GM18499 (cell line): Measurements from ENCODE around the gene RELT.

Source experiments
- ATAC-seq: cut with Tn5 transposase; IDR thresholded peaks from one replicate; pipeline ENCODE4 v1.9.1; 2021; ENCODE audit warnings: moderate number of reproducible peaks; ENCODE audit not compliant: insufficient read depth, unreplicated experiment

Gene RELT

DNA sequence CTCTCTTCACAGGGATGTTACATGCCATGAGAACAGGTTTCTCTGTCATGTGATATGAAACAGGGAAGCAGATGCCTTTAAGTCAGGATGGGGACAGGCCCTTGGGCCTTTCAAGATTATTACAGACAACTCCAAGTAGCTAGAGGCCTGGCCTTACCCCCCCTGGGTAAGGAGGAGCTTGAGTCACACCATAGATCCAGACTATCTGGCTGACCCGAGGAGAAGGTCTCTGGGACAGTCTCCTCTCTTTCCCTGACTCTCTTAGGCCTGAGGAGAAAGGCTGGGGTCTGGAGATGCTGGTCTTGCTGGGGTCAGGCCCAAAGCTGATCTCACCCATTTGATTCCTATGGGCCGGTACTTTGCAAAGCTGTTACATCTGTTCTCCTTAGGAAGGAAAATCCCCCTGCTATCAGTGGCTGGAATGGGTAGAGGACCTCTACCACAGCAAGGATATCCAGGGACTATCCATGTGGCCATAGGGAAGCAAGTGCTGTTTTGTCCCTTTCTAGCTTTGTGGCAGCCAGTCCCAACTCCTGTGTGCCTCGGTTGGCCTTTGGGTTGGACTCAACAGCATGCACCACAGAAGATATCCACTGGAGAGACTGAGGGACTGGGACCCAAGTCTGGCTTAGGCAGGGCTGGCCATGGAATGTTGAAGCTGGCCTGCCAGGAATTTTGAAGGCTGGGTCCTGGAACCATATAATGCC, 25.2 kb downstream of the RELT start:
- ATAC-seq, result no peak

DNA sequence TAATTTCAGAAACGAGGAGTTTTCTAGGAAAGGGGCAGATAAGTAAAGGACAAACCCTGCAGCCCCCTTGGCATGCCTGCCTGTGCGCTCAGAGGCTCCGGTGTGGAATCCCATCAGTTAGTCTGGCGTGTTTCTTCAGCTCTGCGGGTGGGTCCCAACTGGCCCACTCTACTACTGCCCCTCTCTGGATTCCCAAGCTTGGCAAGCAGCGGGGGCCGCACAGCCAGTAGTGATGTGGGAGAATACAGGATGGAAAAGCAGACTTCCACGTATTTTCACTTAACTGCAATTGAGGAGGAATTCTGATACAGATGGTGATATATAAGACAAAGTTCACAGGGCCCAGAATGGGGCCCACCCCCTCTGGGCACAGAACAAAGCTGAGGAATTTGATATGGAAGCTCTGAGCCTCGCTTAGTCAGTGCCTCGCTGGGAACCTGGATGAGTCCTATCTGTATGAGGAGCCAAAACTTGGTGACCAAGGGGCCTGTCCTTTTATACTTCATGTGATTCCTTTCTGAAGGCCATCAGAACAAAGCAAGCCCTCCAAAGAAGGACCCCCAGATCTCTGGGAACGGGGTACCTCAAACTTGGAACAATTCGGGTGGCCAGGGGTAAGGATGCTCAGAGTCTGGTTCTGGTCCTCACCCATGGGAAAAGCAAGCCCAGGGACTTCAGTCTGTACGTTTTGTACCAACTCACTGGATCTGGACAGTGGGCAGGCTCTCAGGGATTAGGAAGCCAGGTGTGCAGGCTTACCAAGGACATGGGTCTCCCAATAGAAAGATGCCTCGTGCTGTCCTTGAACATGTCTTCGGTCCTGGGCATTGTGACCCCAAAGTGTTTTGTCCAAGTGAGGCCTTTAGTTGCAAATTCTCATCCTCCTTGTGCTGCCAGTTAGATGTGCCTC, 26.0 kb downstream of the RELT start:
- ATAC-seq, result no peak

DNA sequence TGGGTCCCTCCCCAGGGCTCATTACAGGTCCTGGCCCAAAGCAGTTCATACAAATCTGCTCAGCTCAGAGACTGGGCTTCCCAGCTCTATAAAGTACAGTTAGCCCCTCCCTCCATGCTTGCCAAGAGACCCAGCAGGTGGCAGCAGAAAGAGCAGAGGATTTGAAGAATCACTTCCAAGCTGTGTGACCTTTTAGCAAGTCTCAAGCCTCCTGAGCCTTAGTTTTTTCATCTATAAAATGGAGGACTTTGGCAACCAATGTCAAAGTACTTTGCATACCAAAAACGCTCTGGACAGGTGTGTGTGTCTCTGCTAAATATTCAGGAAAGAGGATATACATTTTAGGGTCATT, 26.6 kb downstream of the RELT start:
- ATAC-seq, result no peak

DNA sequence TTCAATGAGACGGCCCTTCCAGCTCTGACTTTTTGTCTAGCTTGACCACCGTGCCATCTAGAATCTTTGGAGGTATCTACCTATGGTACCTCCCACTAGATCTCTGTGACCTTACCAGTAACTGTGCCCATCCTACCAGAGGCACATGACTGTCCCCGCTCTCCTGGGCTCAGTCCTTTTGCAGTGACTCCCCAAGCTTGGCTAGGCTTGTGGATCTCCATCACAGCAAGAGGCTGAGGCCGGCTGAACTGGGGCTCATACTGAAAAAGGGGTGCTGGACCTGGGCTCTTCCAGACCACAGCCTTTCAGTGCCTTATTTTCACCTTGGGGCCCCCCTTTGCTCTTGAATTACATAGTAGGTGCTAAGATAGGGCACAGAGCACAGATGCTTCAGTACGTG, 27.3 kb downstream of the RELT start:
- ATAC-seq, result no peak

DNA sequence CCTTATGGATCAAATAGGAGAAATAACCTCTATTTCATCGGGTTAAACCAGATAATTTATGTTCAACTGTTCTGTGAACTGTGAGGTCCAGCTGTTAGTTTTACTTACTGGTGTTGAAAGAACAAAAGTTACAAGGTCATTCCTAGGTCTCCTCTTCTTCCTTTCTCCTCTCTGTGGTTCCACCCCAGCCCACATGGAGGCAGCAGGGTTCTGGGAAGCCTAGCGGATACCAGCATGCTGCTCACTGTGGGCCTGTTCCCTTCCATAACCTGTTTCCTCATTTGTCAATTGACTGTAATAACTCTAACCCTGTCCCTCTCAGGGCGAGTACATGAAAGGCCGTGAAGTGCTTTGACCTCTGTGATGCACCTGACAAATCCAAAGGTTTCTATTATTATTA, 27.8 kb downstream of the RELT start:
- no peak for ATAC-seq

DNA sequence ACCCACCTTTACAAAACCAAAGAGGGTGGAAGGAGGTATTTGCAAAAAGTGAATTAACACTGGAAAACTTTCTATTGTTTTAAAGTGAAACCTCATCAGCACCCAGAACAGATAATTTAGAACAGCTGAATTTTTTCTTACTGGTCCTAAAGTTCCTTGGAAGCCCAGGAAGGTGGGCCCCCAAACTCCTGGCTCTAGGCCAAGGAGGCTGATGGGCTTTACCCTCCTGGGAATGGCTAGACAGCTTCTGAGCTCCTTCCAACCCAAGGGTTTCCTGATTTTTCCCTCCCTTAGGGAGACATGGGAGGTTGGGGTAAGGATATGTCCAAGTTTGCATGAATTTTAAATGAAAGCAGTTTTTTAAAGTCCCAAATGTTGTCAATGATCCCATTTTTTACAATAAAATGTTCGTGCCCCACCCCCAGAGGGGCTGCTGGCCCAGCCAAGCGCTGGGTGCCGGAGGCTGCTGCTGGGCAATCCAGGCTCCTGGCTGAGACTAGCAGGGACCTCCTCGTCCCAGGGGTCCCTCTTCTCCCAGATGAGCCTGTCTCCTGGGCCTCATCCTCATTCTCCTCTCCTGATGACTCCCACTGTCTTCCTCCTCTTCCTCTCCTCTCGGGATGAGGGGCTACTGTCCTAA, 28.4 kb downstream of the RELT start:
- ATAC-seq, result no peak

DNA sequence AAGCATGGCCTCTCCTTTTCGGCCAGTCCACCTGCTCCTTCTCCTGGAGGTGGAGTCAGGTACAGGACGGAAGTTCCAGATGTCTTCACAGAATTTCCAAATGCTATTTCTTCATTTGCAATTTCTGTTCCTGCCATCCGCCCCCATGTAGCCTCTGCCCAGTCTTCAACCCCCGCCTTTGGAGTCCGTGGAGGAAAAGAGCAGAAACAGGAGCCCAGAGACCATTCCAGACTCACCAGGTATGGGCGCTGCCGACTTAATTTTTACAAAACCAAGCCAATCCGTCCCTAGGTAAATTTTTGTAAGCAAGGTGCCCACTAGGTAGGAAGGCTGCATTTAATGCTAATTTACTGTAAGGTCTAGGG, 28.9 kb downstream of the RELT start:
- no peak for ATAC-seq

DNA sequence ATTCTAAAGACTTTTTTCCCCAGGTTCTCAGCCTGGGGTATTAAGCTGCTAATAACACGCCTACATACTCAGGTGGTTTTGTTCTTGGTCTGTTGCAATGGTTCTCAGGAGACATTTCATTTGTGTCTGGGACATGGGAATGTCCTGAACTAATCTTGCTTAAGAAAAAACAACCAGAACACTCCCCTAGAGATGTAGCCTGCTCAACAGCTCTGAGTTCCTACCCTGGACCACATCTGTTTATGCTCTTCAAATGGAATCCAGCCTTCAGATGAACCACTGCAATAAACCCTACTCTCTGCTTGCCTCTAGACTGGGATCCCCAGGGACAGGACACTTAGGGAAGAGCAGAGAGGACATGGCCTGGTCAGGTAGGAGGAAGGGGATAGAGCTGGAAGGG, 29.9 kb downstream of the RELT start:
- no peak for ATAC-seq

DNA sequence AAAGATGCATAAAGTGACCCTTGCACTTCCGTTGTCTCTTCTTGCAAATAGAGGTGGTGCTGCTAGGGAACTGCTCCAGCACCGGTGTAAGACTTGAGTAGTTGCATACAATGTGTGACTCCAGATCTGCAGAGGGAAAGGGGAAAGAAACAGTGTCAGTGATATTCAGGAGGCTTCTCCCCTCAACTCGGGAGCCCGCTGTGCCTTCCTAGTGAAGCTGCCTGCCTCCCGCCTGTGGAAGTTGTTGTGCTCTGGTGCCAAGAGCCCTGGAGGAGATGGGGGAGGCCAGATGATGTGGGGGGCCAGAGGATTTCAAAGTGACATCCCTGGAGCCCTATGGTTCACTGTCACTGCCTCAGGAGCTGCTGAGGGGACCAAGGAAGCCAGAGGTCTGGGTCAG, 30.4 kb downstream of the RELT start:
- ATAC-seq, result no peak

DNA sequence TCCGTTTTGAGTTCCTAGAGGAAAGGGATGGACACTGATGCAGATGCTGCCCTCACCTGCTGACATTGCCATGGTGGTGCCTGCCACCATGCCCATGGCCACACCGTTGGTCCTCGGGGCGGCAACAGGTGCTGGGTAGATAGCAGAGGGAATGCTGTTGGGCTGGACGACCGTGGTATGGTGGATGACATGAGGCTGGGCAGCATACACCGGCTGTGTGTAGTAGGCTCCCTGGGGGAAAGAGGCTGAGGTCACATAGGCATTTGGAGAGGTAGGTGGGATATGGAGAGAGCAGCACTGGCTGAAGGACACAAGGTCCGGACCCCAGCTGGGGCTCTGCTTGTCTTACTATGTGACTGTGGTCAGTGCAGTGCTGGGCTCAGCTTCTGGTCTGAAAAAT, 33.2 kb downstream of the RELT start:
- no peak for ATAC-seq

DNA sequence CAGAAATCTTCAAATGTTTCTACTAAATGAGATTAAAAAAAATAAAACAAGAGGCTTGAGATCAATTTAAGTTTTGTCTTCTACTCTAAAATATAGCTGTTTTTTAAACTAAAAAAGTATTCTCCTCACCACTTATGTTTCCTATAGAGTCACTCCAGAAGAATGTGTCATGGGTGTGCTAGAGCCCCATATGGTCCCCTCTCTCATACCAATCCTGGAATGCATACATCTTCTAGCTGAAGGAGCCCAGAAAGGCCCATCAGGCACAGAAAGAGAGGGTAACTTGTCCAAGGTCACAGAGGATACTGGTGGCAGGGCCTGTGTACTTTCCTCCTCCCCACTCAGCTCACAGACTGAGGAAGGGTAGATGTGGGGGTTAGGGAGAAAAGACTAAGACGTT, 34.4 kb downstream of the RELT start:
- ATAC-seq, result no peak

DNA sequence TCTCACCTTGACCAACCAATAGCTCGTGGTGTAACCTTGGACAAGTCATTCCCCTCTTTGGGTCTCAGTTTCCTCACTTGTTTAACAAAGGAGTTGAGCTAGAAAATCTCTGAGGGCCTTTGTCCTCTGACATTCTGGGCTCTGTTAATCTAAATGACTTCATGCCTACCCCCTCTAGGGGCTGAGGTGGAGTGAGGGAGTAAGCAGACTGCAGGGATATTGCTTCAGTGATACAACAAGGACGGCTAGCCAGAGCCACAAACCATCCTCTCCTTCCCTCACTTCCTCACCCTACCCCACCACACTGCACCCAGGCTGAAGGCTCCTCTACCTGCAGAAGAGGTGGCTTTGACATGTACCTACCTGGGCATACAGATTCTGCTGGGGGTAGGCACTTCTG, 34.8 kb downstream of the RELT start:
- no peak for ATAC-seq

DNA sequence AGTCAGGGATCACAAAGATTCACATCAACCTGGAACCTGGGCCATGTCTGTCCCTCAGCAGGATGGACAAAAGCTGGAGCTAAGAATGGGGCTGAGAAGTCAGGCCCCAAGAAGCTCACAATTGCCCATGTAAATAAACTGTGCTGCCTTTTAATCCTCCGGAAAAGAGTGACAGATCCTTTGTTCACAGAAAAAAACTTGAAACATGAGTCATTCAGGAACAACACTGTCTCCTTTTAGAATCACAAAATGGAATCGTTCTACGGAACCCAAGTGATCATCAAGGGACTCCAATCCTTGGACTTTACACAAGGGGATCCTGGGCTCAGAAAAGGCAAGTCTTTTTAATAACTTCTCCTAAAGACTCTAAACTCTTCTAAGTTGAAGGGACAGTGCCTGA, 36.1 kb downstream of the RELT start:
- no peak for ATAC-seq

DNA sequence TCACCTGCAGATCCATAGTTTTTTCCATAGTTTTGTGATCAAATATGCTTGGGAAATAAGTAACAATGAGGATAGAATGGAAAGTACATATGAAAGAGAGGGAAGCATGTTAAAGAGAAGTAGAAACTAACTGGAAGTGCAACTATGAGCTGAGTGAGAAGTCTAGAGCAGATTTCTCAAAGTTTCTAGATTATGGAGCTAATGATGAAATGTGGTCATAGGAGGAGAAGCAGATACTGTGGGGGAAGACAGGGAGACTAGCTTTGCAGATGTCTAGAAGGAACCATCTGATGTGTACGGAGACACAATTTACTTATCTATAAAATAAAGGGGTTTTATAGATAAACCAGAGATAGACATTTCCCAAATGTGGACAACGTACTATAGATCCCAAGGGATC, 37.1 kb downstream of the RELT start:
- ATAC-seq, result no peak

DNA sequence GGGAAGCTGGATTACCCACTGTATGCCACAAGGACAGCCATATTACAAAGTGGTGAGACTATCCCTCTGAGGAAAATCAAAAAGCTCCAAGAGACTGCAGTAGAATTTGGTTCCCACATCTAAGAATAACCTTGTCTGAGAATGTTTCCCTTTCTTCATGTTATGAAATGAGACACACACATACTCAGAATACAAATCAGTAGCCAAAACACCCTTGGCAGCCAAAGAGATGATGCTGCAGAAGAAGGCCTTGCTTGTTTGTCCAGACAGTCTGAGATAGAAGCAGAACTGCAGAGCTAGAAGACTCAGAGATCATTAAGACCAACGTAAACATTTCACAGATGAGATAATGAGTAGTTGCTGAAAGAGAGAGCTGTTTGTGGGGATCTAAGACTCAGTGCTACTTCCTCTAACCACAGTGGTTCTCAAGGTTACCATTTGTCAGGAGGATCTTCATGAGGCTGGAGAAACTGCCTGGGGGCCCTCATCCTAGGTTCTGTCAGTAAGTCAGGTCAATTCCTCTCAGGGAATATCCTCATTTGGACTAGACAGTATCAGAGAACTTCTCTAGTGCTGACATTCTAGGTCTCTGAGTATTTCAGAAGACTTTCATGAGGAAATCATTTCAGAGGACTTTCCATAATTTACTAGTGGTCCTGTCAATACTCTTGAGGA, 38.9 kb downstream of the RELT start:
- no peak for ATAC-seq

DNA sequence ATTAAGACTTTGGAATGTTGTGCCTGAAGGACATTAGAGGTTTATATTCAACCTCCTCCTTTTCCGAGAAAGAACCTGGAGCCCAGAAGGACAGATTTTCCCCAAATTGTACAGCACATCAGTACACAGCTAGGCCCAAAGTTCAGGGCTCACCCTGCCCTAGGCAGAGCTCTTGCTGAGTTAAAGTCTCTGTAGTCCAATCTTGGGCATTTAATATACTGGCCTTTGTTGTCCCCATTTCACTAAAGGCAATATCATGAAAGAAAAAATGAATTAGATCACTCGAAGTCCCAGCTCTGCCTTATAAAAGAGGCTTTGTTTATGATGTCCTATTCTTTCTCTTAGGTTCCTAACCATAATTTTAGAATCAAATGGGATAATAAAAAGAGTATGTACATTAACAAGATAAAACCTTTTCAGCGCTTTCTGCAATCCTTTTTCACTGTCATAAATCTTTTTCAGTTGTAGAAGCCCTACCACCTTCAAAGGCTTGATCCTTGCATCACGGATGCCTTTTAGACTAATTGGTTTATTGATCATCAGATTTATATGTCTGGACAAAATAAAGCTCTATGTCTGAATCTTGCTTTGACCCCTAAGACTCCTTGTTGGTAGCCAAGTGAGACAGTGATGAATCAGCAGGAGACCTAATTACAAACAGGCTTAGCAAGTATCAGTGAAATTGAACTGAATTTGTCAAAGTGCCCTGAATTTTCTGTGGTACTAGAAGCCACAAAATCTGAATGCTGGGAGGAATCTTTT, 39.8 kb downstream of the RELT start:
- ATAC-seq, result no peak

DNA sequence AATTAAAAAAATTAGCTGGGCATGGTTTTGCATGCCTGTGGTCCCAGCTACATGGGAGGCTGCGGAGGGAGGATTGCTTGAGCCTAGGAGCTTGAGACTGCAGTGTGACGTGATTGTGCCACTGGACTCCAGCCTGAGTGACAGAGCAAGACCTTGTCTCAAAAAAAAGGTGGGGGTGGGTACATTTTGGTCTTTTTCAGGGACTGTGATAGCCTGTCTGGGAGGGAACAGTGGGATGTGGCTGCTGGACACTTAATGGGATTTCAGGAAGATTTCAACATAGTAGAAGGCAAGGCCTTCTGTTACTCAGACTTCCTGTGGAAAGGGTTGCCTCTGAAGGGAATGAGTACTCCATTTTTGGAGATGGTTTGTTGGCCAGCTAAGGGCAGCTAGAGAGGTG, 40.6 kb downstream of the RELT start:
- no peak for ATAC-seq

DNA sequence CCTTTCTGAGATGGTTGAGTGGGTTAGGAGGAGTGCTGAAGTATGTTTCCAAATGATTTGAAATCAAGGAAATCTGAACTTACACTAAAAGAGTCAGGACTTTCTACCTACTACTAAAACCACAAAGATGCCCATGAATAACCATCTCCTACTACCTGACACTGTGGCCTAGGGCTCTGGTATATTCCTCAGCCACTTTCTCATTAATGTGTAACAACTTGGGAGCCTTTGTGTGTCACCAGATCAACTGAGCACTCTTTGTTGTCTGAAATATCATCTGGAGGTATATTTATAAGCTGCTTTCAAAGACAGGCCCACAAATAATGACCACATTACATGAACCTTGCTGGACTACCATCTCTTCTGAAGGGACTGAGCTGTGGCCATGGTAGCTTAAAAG, 43.9 kb downstream of the RELT start:
- ATAC-seq, result no peak

DNA sequence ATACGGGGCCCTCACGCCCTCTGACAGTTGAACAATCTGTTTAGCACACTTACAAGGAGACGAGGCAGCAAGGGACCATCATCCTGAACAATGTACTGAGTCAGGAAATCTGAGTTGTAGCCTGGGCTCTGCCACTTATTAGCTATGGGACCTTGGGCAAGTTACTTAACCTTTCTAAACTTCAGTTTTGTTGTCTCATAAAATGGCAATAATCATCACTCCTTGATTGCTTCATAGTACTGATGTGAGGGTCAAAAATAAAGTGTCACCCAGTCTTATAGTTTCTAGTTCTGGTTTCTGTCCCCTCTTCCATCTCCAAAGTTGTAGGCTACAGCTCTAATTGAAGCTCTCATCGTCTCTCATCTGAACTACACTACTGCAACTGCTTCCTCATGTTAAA, 46.7 kb downstream of the RELT start:
- ATAC-seq, result no peak

DNA sequence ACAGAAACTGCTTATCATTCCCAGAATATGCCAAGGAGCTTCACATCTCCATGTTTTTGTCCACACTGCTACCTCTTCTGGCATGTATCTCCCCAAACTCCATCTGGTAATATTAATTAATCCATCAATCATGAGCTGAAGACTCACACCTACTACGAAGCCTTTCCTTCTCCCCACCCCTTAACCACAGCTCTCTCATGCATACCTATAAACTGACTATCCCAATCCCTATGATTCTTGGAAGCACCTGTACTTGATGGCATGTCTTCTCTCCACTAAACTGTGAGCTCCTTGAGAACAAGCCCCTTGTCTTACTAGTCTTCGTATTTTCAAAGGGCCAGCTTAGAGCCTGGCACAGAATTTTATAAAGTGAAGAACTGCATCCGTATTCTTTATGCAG, 47.3 kb downstream of the RELT start:
- no peak for ATAC-seq
